HepG2 (cell line): ENCODE results near the gene KCTD16. TPM values are rescaled to one million over a fixed set of nuclear protein-coding genes. Genes with fewer than 3 reads are reported as not detected.
A peak's percentile ranks its signal among the peaks of the same experiment; 100 is the strongest.

Source experiments
- ATAC-seq: fragments of 200-7000 bp; cut with Tn5 transposase; 3 replicates; pipeline ENCODE4 v1.9.1; 2020; ENCODE audit warnings: mild to moderate bottlenecking, moderate library complexity
- BruUV-seq: library from RNA; stranded (reverse); fragments of 400-500 nt; replicated peaks from 2 replicates; lab custom pipeline; 2021; lab: Mats Ljungman, UMichigan
- CTCF ChIA-PET: fragments of 300-600 bp; formaldehyde crosslinking; extraction: SDS; loops from one replicate; lab custom pipeline; 2021; ENCODE audit warnings: low total read pairs, inconsistent platforms, low intra/inter-chr PET ratio; lab: Yijun Ruan, JAX
- POLR2A ChIA-PET: fragments of 350-600 bp; sonication (Branson Sonifier 250); formaldehyde crosslinking; loops from one replicate; lab custom pipeline; 2020; ENCODE audit warnings: antibody characterized with exemption, inconsistent platforms; lab: Yijun Ruan, JAX
- DNase-seq: peaks from one replicate; pipeline ENCODE4 v3.0.0-alpha.2; 2015; ENCODE audit warnings: low spot score
- FAIRE-seq: peaks from 3 replicates; lab custom pipeline; 2011; peaks lifted over from hg19 to GRCh38; lab: Jason Lieb, UNC
- H2AFZ ChIP-seq: one replicate; pipeline ENCODE4 v1.6.1; 2011; ENCODE audit warnings: low read length, inconsistent platforms
- H3K27ac ChIP-seq: fragments of 300-600 bp; 3 replicates; pipeline ENCODE4 v1.8.0; 2011; ENCODE audit warnings: mixed run types, mild to moderate bottlenecking, mixed read lengths, low read length, inconsistent platforms; ENCODE audit not compliant: insufficient read depth; ENCODE audit errors: extremely low read length
- H3K27me3 ChIP-seq, 2 experiments: fragments of 200-600 bp in 1 of 2; 2 replicates in 1 of 2; 3 replicates in 1 of 2; pipeline versions ENCODE4 v1.6.0 to v1.8.0; 2011; ENCODE audit warnings: low read length in 2 of 2, mild to moderate bottlenecking in 2 of 2, moderate library complexity in 2 of 2, inconsistent platforms in 1 of 2; ENCODE audit not compliant: insufficient read depth in 2 of 2, control insufficient read depth in 1 of 2
- H3K36me3 ChIP-seq, 2 experiments: fragments of 200-600 bp in 1 of 2; replicated peaks in 1 of 2; 2 replicates in 1 of 2; 3 replicates in 1 of 2; pipeline versions ENCODE4 v1.5.1 to v1.8.0; 2011; ENCODE audit warnings: low read length in 2 of 2, inconsistent platforms in 1 of 2; ENCODE audit not compliant: insufficient read depth in 2 of 2, control insufficient read depth in 1 of 2
- H3K4me1 ChIP-seq: 2 replicates; pipeline ENCODE4 v1.5.1; 2012; ENCODE audit warnings: low read length, inconsistent platforms; ENCODE audit not compliant: insufficient read depth
- H3K4me2 ChIP-seq: 2 replicates; pipeline ENCODE4 v1.6.0; 2011; ENCODE audit warnings: low read depth, low read length, inconsistent platforms
- H3K4me3 ChIP-seq, 3 experiments: fragments of 200-600 bp in 1 of 3; sonication (generic), shearing (Covaris generic) in 1 of 3; replicated peaks in 1 of 3; 2 replicates each; pipeline ENCODE4 v1.5.1; 2011 to 2016; ENCODE audit warnings: low read length in 3 of 3, inconsistent platforms in 2 of 3, low read depth in 2 of 3, mild to moderate bottlenecking in 2 of 3, control low read depth in 1 of 3, mixed read lengths in 1 of 3; ENCODE audit not compliant: insufficient read depth in 1 of 3
- H3K79me2 ChIP-seq: one replicate; pipeline ENCODE4 v1.6.1; 2011; ENCODE audit warnings: low read length, inconsistent platforms; ENCODE audit not compliant: insufficient read depth
- H3K9ac ChIP-seq: 2 replicates; pipeline ENCODE4 v1.6.0; 2011; ENCODE audit warnings: mild to moderate bottlenecking, low read depth, low read length, inconsistent platforms; ENCODE audit not compliant: insufficient read depth
- H3K9me3 ChIP-seq: 2 replicates; pipeline ENCODE4 v1.5.1; 2012; ENCODE audit warnings: mild to moderate bottlenecking, low read length
- H4K20me1 ChIP-seq: 2 replicates; pipeline ENCODE4 v1.6.0; 2011; ENCODE audit warnings: inconsistent platforms, mild to moderate bottlenecking, low read length, moderate library complexity; ENCODE audit not compliant: insufficient read depth
- BCL6 ChIP-seq: IDR thresholded peaks from 2 replicates; pipeline ENCODE4 v1.6.1; 2016; ENCODE audit warnings: missing genetic modification reagents, missing compliant biosample characterization
- CCDC6 ChIP-seq: sonication (generic); formaldehyde crosslinking; IDR thresholded peaks from 2 replicates; pipeline ENCODE4 v1.8.1; 2022; ENCODE audit warnings: mild to moderate bottlenecking, missing genetic modification reagents, moderate library complexity
- FOXC1 ChIP-seq: sonication (generic); formaldehyde crosslinking; IDR thresholded peaks from 2 replicates; pipeline ENCODE4 v1.8.0; 2022; ENCODE audit warnings: mild to moderate bottlenecking, missing genetic modification reagents, borderline replicate concordance
- PHF5A ChIP-seq: IDR thresholded peaks from one replicate; pipeline ENCODE4 v1.6.1; 2018; ENCODE audit warnings: low read depth, missing genetic modification reagents; ENCODE audit not compliant: unreplicated experiment
- PHF8 ChIP-seq: sonication (generic); formaldehyde crosslinking; IDR thresholded peaks from 2 replicates; pipeline ENCODE4 v1.5.0; 2020; ENCODE audit warnings: missing genetic modification reagents
- RAD51 ChIP-seq: fragments of 450-650 bp; IDR thresholded peaks from 2 replicates; pipeline ENCODE4 v1.6.1; 2016; ENCODE audit warnings: borderline replicate concordance
- SMC3 ChIP-seq: IDR thresholded peaks from 2 replicates; pipeline ENCODE4 v1.6.1; 2011; ENCODE audit warnings: low read length, improper control_type of control experiment
- ZBTB7B ChIP-seq: sonication (generic); formaldehyde crosslinking; IDR thresholded peaks from 2 replicates; pipeline ENCODE4 v1.4.0; 2020; ENCODE audit warnings: missing genetic modification reagents
- ZNF7 ChIP-seq: IDR thresholded peaks from 2 replicates; pipeline ENCODE4 v1.6.1; 2016; ENCODE audit warnings: missing biosample characterization, missing genetic modification reagents
- ZNF75D ChIP-seq: sonication (generic); formaldehyde crosslinking; IDR thresholded peaks from 2 replicates; pipeline ENCODE4 v1.8.1; 2023; ENCODE audit warnings: missing genetic modification reagents, mild to moderate bottlenecking, borderline replicate concordance
- ZNF816 ChIP-seq: sonication (generic); formaldehyde crosslinking; IDR thresholded peaks from 2 replicates; pipeline ENCODE4 v1.8.0; 2022; ENCODE audit warnings: missing genetic modification reagents, mild to moderate bottlenecking, borderline replicate concordance
- ZNF883 ChIP-seq: sonication (generic); formaldehyde crosslinking; IDR thresholded peaks from 2 replicates; pipeline ENCODE4 v1.5.1; 2020; ENCODE audit warnings: mild to moderate bottlenecking, missing genetic modification reagents; ENCODE audit errors: not compliant biosample characterization
- WGBS: methylation state at CpG from one replicate; pipeline ENCODE4 v1.1.6; 2017; ENCODE audit warnings: low lambda C conversion rate; 5-methylcytosine and 5-hydroxymethylcytosine counted together
- in situ Hi-C: cut with HindIII; loops from 2 replicates; pipeline ENCODE4 v1.10.0; 2017; ENCODE audit warnings: low pct_unique_long_range_greater_than_20kb; ENCODE audit not compliant: extremely low pct_ligation_motif_present
- intact Hi-C: fragments of 100-400 bp; cut with micrococcal nuclease; formaldehyde crosslinking; loops from one replicate; pipeline ENCODE4 v1.10.0; 2022; ENCODE audit not compliant: unreplicated experiment
- polyA plus RNA-seq, 8 experiments: library from polyadenylated mRNA; depleted of rRNA in 3 of 8; stranded (reverse) in 7 of 8; unstranded in 1 of 8; fragments of >200 nt; fragmentation: Illumina TruSeq in 4 of 8; extraction: Trizol in 4 of 8; gene quantifications; 2 replicates each; pipeline versions ENCODE4 v1.2.1 to v1.2.3, GENCODE V29; 2011 to 2016; ENCODE audit warnings: low read depth in 4 of 8, missing spikeins in 1 of 8, mixed read lengths in 1 of 8; ENCODE audit not compliant: insufficient read depth in 1 of 8
- total RNA-seq, 5 experiments: library from RNA; depleted of rRNA; stranded (reverse); fragments of >200 nt; fragmentation: Illumina TruSeq; extraction: Trizol; gene quantifications; 2 replicates each; pipeline ENCODE4 v1.2.3, GENCODE V29; 2016; ENCODE audit warnings: low read depth in 1 of 5
- TF ChIP-seq, protein P1 (sequence below): sonication (generic); formaldehyde crosslinking; IDR thresholded peaks from 2 replicates; pipeline ENCODE4 v1.4.0; 2020; ENCODE audit warnings: low read depth, mild to moderate bottlenecking, missing genetic modification reagents
- TF ChIP-seq, protein P2 (sequence below): sonication (generic); formaldehyde crosslinking; IDR thresholded peaks from 2 replicates; pipeline ENCODE4 v1.9.0; 2021; ENCODE audit warnings: missing genetic modification reagents, borderline replicate concordance
- TF ChIP-seq, protein P3 (sequence below): sonication (generic); formaldehyde crosslinking; IDR thresholded peaks from 2 replicates; pipeline ENCODE4 v1.4.0; 2020; ENCODE audit warnings: missing genetic modification reagents
- TF ChIP-seq, protein P4 (sequence below): sonication (generic); formaldehyde crosslinking; IDR thresholded peaks from 2 replicates; pipeline ENCODE4 v1.5.0; 2020; ENCODE audit warnings: missing genetic modification reagents

Gene KCTD16
- total and polyA plus RNA-seq, 2 of the 13 experiments (the other 11 are each of a cell fraction or from before 2014, with no cell fraction given) = 0.02 to 0.09 TPM

DNA sequence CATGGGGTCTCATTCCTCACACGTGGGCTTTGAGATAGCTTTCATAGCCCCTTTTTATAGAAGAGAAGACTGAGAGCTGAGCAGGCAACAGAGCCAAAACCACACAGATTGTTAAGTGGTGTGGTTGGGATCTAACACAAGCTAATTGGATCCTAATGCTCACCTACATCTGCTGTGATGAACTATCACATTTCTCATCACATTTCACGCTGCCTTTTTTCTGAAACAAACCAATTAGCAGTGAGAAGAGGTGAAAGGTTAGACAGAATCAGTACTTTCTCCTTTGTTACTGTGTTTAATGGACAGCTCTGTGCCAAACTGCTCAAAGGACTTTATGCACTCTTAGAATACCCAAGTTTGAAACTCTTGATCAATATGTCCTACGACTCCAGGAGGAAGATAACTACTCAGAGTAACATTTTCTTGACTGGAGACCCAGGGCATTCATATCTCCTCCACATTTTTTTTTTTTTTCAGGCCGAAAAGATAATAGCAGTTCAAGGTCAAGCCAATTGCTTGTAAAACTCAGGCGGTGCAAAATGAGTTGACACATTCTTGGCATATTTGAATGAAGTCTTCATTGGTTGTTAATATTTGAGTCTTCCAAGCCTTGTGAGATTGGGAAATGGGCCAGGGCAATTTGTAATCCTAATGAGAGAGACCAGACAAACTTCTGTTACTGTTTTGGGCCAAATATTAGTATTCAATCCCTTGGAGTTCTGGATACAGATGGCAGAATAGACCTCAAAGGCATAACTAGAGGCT, 138.4 kb downstream of the KCTD16 start:
- H3K4me2 ChIP-seq = no peak overlapping the region
- no peaks in the 10 kb centered on the region for H3K36me3 ChIP-seq
- no peak overlapping the region for H3K27ac ChIP-seq
- ChIA-PET CTCF (no interaction called here), POLR2A (no interaction called here)
- no peak overlapping the region for H3K4me3 ChIP-seq
- no peaks in the 10 kb centered on the region for H3K79me2 ChIP-seq
- intact Hi-C loops (no loop called here), in situ Hi-C loops (no loop called here)
- H3K4me1 ChIP-seq = no peaks in the 10 kb centered on the region
- no TSS peak for BruUV-seq
- no peaks in the 10 kb centered on the region for H3K9me3 ChIP-seq
- no peak for FAIRE-seq
- WGBS = 15% methylated on average over 5 of the region's 5 CpGs
- DNase-seq = peak; percentile 12
- no peaks in the 10 kb centered on the region for H3K27me3 ChIP-seq
- H4K20me1 ChIP-seq = no peaks in the 10 kb centered on the region
- no peak overlapping the region for H3K9ac ChIP-seq
- no peak for ATAC-seq
- no peak overlapping the region for H2AFZ ChIP-seq
- TF ChIP-seq BCL6 = no peak
- no peak for TF ChIP-seq RAD51
- TF ChIP-seq ZNF816 (CRISPR knock-in tag) = no peak
- TF ChIP-seq, protein P1, sequence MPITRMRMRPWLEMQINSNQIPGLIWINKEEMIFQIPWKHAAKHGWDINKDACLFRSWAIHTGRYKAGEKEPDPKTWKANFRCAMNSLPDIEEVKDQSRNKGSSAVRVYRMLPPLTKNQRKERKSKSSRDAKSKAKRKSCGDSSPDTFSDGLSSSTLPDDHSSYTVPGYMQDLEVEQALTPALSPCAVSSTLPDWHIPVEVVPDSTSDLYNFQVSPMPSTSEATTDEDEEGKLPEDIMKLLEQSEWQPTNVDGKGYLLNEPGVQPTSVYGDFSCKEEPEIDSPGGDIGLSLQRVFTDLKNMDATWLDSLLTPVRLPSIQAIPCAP = no peak
- TF ChIP-seq ZNF7 (CRISPR knock-in tag) = no peak

DNA sequence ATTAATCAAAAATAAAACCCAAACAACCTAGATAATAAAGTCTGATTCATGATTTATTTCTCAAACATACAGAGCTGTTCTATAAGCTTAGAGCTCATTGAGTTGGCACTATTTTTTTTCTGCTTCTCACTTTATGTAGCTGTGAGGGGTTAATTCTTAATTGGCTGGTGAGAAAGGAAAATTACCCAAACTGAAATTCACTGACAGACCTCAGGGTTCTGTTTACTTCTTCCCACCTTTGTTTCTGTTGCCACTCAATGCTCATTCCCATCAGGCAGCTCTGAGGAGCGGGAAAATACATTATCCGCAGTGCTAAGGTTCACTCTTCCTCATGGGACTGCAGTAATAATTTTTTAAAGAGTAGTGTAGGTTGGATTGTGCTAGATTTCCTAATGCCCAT, 139.9 kb downstream of the KCTD16 start:
- Histone ChIP-seq H3K27ac (no peak overlapping the region), H3K36me3 (no peaks in the 10 kb centered on the region), H3K27me3 (no peaks in the 10 kb centered on the region), H3K79me2 (no peaks in the 10 kb centered on the region), H4K20me1 (no peaks in the 10 kb centered on the region), H3K4me2 (no peak overlapping the region), H3K4me1 (peaks cover under 1% of the 10 kb centered on the region; the same call in 1 of the 2 replicates), H3K4me3 (no peak overlapping the region), H3K9me3 (no peaks in the 10 kb centered on the region), H2AFZ (no peak overlapping the region), H3K9ac (no peak overlapping the region)
- ChIA-PET POLR2A (no interaction called here), CTCF (no interaction called here)
- FAIRE-seq = no peak
- intact Hi-C loops = no loop called here
- in situ Hi-C loops = no loop called here
- DNase-seq = no peak
- WGBS = 54% methylated on average over 2 of the region's 2 CpGs
- no TSS peak for BruUV-seq
- ATAC-seq = no peak
- TF ChIP-seq PHF5A (CRISPR knock-in tag) (no peak), ZBTB7B (no peak), PHF8 (no peak), FOXC1 (CRISPR knock-in tag) (no peak), SMC3 (no peak), CCDC6 (CRISPR knock-in tag) (no peak), ZNF883 (no peak), ZNF75D (no peak)
- TF ChIP-seq, protein P2, sequence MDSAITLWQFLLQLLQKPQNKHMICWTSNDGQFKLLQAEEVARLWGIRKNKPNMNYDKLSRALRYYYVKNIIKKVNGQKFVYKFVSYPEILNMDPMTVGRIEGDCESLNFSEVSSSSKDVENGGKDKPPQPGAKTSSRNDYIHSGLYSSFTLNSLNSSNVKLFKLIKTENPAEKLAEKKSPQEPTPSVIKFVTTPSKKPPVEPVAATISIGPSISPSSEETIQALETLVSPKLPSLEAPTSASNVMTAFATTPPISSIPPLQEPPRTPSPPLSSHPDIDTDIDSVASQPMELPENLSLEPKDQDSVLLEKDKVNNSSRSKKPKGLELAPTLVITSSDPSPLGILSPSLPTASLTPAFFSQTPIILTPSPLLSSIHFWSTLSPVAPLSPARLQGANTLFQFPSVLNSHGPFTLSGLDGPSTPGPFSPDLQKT = no peak
- TF ChIP-seq, protein P3, sequence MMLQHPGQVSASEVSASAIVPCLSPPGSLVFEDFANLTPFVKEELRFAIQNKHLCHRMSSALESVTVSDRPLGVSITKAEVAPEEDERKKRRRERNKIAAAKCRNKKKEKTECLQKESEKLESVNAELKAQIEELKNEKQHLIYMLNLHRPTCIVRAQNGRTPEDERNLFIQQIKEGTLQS = no peak
- TF ChIP-seq, protein P4, sequence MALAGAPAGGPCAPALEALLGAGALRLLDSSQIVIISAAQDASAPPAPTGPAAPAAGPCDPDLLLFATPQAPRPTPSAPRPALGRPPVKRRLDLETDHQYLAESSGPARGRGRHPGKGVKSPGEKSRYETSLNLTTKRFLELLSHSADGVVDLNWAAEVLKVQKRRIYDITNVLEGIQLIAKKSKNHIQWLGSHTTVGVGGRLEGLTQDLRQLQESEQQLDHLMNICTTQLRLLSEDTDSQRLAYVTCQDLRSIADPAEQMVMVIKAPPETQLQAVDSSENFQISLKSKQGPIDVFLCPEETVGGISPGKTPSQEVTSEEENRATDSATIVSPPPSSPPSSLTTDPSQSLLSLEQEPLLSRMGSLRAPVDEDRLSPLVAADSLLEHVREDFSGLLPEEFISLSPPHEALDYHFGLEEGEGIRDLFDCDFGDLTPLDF = no peak
